SW480 (cell line): Measurements from ENCODE around the gene MORN1.

ENCODE experiments used
- DNase-seq: peaks from one replicate; pipeline ENCODE4 v3.0.0-alpha.2; 2016; ENCODE audit warnings: low spot score

The MORN1 gene

GRCh38 chr1:2404890-2405511 lies 13.6 kb upstream of the MORN1 start:
- DNase-seq, result no peak

DNA sequence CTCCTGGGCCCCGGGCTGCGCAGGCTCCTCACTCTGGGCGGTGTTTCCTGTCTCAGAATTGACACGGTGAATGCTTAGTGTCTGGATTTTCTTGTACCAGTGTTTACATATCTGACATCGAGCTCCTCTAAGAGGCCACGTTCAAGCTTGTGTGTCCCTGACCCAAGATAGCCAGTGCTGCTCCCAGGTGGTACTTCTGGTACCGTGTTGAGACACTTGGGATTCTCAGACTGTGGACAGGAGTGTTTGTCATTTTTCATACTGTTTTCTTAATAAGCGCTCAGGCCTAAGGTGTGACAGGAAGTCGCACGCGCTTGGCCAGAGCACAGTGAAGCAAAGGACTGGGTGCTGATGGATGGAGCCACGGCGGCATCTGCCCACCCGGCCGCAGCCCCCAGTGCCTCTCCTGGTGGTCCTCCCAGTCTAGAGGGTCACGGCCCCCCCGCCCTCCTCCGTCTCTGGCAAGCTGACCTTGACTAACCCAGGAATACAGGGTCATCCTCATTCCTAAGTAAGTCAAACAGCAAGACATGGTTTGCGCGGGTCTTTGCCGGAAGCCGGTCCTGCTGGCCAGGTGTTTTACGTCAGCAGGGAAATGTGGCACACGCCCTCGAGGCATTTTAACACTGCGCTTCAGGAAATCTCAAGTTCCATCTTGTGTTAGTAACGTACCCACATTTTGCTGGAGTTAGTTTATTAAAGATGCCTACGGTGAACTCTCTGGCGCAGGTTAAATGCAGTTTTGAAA lies 13.0 kb upstream of the MORN1 start:
- no peak for DNase-seq

DNA sequence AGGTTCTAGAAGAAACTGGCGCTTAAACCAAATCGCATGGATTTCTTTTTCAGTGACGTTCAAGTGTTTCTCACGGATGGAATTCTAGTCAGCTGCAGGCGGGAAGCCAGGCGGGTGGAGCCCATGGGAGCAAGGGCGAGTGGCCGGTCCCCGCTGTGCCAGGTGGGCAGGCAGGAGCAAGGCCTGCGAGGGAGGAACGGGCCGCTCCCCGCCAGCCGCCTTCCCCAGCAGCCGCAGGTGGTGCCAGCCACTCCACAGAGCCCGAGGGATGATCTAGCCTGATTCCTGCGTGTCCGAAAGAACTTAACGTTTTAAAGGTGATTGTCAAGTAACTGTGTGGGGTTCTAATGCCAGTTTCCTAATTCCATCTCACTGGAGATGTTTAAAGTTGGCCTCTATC lies 11.9 kb upstream of the MORN1 start:
- DNase-seq, result no peak

DNA sequence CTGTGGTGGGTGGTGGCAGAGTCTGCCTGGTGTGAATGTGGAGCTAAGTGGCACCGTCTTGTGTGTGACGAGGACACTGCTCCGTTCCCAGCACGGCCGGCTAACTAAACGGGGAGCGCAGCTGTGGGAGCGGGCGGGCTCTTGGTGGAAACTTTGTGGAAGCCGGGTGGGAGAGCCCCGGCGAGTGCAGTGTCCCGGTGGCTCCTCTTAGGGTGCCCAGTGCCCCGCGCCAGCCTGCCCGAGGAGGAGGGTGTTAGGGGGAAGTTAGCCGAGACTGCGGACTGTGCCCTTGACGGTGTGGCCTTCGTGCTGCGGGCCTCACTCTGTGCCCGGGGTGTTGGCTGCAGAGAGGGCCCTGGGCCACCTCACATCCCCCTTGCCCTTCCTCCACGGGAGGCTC lies 11.1 kb upstream of the MORN1 start:
- DNase-seq, result no peak

DNA sequence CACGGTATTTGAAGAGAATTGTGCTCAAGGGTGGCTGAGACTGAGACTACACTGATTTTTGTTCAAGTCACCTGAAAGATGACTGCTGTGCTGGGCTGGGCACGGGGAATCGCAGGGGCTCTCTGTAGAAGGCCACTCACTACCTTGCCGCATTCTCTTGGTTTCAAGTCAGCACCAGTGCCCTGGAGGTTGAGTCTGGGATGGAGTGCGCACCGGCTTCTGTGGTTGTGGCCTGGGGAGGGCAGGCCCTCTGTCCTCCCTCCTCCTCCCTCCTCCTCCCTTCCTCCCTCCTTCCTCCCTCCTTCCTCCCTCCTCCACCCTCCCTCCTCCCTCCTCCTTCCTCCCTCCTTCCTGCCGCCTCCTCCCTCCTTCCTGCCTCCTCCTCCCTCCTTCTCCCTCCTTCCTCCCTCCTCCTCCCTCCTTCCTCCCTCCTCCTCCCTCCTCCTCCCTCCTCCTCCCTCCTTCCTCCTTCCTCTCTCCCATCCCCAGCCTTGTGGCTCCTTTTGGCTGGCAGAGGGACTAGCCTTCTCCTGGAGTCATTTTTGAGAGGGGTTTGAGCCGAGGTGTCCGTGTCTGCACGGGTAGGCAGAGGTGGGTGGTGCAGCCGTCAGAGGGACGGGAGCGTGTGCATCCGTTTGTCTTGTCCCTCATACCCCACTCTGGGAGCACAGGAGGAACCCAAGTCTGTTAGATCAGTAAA lies 9.7 kb upstream of the MORN1 start:
- no peak for DNase-seq

DNA sequence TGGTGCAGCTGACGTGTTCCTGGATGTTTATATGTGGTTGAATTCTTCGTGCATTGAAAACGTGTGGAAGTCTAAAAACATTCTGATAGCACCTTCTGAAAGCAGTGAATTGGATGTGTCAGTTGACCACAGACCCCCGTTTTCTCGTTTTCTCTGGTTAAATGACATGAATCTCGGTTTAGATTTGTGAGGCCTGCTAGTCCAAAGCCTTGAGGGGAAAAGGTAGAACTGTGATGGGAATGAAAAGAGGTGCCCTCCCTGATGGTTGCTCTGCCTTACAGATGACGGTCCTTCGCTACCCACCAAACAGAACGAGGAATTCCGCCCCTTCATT lies 9.2 kb upstream of the MORN1 start:
- no peak for DNase-seq

- no peak for DNase-seq
Observed at GRCh38 chr1:2399890-2400575, 8.7 kb upstream of the MORN1 start.

DNA sequence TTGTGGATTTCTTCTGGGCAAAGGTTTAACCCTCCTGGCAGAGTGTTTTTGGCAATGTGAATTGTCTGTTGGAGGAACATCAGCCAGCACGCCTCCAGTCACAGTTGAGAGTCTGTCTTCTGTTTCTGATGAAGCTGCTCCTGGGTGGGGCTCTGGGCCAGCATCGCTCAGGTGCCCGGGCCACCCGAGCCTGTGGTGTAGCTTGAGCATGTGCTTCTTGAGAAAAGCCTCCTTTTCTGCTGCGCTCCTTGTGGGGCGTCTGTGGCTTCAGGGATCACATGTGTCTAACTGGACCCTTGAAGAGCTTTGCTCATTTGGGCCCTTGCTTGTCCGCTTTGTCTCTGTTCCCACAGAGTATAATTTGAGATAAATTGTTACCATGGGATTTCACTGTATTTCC lies 7.5 kb upstream of the MORN1 start:
- DNase-seq, result no peak

DNA sequence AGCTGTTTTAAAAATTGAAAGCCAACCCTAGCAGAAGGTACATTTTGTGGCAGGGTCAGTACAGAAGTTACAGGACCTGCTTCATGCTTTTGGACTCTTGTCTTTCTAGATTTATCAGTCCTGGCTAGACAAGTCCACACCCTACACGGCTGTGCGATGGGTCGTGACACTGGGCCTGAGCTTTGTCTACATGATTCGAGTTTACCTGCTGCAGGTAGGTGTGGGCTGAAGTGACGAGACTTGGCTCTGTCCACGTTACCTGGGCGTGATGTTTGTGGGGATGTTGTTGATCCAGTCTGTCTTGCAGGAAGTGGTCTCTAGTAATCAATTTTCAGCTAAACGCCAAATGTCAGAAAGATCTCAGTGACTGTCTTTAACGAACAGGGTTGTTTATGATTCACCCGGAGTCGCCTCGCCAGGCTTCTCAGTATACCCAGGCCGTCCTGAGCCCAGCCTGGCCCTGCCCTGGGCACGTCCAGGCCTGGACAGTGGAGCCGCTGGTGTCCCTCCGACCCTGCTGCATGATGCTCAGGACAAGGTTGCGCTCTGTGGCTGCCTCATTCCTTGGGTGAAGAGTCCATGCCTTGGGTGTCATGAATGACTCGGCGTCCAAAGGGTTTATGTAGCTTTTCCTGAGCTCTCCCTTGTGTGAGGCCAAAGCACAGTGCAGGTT lies 5.8 kb upstream of the MORN1 start:
- DNase-seq, result no peak

GRCh38 chr1:2396476-2396875 lies 5.1 kb upstream of the MORN1 start:
- DNase-seq, result no peak

GRCh38 chr1:2396059-2396458 lies 4.7 kb upstream of the MORN1 start:
- DNase-seq, result no peak

- no peak for DNase-seq
Observed at GRCh38 chr1:2395245-2395644, 3.9 kb upstream of the MORN1 start.

GRCh38 chr1:2394761-2395160 lies 3.4 kb upstream of the MORN1 start:
- DNase-seq, result no peak

GRCh38 chr1:2394220-2394619 lies 2.9 kb upstream of the MORN1 start:
- DNase-seq, result no peak

- DNase-seq, result no peak
Observed at GRCh38 chr1:2393471-2393877, 2.1 kb upstream of the MORN1 start.

GRCh38 chr1:2392686-2393085 lies 1.3 kb upstream of the MORN1 start:
- DNase-seq, result no peak

DNA sequence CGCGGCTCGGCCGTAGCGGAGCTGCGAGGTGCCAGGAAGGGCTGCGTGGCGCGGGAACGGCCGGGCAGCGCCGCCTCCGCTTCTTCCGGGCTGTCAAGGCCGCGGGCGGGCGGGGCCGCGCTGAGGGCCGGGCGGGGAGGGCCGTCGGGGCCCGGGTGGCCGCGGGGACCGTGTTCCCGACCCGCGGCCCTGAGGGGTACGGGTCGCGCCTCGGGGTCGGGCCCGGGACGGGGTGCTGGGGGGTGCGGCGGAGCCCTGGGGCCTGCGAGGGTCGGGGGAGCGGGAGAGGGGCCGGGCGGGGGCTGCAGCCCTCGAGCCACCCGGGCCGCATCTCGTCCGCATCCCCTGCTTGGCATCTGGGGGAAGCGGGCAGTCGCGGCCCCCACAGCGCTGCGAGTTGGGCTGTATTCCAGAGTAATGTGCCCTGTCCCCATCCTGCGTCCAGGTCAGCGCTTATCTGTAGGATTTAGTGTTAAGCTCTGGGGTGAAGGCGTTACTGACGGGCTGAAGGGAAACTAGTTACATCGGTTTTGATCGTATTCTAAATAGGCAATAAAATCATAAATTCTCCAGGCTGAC lies 666 bp upstream of the MORN1 start:
- no peak for DNase-seq

DNA sequence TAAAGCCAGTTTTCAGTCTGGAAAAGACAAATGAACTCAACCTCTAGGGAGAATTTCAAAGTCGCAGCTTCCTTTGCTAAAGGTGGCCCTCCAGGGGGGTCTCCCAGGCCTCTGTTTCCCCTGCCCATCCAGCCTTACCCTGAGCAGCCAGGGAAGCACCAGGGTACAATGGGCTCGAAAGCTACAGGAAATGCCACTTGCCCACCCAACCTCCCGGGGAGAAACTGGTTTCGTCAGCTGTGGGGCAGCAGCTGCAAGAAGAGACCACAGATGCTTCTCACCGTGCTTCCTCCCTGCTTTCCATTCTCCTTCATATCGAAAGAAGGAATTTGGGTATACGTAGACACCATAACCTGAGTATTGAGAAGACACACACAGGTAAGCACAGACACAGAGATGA lies 1.7 kb downstream of the MORN1 start:
- no peak for DNase-seq

DNA sequence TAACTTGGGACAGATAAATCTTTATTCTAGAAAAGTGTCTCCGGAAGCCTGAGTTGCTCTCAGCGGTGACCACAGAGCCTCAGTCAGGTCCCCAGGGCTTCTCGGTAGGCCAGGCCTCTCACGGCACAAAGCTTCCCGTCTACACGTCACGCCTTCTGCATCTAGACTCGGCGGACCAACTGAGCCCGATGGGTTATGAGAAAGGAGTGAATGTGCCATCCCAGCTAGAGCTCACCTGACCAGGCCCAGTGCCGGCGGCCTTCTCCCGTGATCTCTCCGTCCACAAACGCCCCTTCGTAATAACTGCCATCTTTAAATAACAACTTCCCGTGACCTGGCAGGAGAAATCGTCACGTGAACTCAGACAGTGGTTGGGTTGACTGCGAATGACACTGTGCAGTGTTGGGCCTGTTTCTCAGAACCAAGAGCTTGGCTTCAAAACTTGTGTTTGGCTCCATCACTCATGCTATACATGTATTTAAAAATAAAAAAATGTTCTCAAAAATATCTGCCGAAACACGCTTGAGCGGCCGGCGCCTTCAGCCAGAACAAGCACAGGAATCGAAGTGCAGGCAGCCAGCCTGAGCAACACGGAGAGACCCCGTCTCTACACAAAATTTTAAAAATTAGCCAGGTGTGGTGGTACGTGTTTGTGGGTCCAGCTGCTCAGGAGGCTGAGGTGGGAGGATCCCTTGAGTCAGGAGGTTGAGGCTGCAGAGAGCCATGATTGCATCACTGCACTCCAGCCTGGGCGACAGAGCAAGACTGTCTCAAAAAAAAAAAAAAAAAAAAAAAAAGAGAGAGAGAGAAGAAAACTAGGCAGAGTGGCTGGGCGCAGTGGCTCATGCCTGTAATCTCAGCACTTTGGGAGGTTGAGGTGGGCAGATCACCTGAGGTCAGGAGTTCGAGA lies 3.1 kb downstream of the MORN1 start:
- DNase-seq, result no peak

- DNase-seq, result no peak
Observed at GRCh38 chr1:2386636-2387611, 4.4 kb downstream of the MORN1 start.
